ENCODE results near the gene LRP1. TPM values are rescaled to one million over a fixed set of nuclear protein-coding genes. Genes with fewer than 3 reads are reported as not detected.

Gene LRP1
- total and polyA plus RNA-seq, 2 of the 13 experiments (the other 11 are each of a cell fraction or from before 2014, with no cell fraction given) = 14.7 to 30.8 TPM

DNA sequence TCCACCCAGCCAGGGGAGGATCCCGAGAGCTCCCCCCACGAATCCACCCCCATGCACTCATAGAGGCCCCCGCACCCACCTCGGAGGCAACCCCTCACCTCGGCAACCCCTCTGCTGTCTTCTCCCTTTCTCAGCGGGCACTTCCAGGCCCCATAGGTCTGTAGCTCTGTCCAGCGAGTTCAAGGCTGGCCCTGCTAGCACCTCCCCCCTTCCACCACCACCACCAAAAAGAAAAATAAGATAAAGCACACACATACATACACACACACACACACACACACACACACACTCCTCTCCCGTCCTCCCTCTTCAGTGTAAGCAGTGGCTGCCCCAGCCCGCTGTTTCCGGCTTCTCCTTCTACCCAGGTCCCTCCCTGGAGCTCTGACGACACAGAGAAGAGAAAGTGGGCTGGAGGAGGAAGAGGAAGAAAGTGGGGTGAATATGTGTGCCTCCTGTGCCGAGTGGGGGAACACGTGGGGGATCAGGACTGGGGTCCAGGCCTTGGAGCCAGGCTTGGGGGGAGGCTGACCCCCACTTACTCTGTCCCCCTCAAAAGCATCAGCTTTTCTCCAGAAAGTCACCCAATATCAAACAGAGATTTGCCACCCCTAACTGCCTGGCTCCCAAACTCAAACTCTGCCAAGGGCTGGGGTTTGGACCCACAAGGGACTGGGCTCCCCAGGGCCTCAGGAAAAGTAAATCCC, 17.1 kb upstream of the LRP1 start, which contains the start of gene STAT6 (continued):
- TF ChIP-seq POLR2G (IDR thresholded peaks at IDR 0.05; ENCODE audit: low read depth, low read length) (peak; percentile 56), NRL (CRISPR knock-in tag; IDR thresholded peaks at IDR 0.05; ENCODE audit: borderline replicate concordance) (no peak), ZNF331 (CRISPR knock-in tag; IDR thresholded peaks at IDR 0.05) (no peak), RFXAP (CRISPR knock-in tag; IDR thresholded peaks at IDR 0.05; ENCODE audit: borderline replicate concordance) (no peak), SP140L (CRISPR knock-in tag; IDR thresholded peaks at IDR 0.05; ENCODE audit: borderline replicate concordance) (no peak)
- TF ChIP-seq, protein P1, sequence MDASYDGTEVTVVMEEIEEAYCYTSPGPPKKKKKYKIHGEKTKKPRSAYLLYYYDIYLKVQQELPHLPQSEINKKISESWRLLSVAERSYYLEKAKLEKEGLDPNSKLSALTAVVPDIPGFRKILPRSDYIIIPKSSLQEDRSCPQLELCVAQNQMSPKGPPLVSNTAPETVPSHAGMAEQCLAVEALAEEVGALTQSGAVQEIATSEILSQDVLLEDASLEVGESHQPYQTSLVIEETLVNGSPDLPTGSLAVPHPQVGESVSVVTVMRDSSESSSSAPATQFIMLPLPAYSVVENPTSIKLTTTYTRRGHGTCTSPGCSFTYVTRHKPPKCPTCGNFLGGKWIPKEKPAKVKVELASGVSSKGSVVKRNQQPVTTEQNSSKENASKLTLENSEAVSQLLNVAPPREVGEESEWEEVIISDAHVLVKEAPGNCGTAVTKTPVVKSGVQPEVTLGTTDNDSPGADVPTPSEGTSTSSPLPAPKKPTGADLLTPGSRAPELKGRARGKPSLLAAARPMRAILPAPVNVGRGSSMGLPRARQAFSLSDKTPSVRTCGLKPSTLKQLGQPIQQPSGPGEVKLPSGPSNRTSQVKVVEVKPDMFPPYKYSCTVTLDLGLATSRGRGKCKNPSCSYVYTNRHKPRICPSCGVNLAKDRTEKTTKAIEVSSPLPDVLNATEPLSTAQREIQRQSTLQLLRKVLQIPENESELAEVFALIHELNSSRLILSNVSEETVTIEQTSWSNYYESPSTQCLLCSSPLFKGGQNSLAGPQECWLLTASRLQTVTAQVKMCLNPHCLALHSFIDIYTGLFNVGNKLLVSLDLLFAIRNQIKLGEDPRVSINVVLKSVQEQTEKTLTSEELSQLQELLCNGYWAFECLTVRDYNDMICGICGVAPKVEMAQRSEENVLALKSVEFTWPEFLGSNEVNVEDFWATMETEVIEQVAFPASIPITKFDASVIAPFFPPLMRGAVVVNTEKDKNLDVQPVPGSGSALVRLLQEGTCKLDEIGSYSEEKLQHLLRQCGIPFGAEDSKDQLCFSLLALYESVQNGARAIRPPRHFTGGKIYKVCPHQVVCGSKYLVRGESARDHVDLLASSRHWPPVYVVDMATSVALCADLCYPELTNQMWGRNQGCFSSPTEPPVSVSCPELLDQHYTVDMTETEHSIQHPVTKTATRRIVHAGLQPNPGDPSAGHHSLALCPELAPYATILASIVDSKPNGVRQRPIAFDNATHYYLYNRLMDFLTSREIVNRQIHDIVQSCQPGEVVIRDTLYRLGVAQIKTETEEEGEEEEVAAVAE (CRISPR knock-in tag; IDR thresholded peaks at IDR 0.05; ENCODE audit: borderline replicate concordance) = no peak
- TF ChIP-seq, protein P2, sequence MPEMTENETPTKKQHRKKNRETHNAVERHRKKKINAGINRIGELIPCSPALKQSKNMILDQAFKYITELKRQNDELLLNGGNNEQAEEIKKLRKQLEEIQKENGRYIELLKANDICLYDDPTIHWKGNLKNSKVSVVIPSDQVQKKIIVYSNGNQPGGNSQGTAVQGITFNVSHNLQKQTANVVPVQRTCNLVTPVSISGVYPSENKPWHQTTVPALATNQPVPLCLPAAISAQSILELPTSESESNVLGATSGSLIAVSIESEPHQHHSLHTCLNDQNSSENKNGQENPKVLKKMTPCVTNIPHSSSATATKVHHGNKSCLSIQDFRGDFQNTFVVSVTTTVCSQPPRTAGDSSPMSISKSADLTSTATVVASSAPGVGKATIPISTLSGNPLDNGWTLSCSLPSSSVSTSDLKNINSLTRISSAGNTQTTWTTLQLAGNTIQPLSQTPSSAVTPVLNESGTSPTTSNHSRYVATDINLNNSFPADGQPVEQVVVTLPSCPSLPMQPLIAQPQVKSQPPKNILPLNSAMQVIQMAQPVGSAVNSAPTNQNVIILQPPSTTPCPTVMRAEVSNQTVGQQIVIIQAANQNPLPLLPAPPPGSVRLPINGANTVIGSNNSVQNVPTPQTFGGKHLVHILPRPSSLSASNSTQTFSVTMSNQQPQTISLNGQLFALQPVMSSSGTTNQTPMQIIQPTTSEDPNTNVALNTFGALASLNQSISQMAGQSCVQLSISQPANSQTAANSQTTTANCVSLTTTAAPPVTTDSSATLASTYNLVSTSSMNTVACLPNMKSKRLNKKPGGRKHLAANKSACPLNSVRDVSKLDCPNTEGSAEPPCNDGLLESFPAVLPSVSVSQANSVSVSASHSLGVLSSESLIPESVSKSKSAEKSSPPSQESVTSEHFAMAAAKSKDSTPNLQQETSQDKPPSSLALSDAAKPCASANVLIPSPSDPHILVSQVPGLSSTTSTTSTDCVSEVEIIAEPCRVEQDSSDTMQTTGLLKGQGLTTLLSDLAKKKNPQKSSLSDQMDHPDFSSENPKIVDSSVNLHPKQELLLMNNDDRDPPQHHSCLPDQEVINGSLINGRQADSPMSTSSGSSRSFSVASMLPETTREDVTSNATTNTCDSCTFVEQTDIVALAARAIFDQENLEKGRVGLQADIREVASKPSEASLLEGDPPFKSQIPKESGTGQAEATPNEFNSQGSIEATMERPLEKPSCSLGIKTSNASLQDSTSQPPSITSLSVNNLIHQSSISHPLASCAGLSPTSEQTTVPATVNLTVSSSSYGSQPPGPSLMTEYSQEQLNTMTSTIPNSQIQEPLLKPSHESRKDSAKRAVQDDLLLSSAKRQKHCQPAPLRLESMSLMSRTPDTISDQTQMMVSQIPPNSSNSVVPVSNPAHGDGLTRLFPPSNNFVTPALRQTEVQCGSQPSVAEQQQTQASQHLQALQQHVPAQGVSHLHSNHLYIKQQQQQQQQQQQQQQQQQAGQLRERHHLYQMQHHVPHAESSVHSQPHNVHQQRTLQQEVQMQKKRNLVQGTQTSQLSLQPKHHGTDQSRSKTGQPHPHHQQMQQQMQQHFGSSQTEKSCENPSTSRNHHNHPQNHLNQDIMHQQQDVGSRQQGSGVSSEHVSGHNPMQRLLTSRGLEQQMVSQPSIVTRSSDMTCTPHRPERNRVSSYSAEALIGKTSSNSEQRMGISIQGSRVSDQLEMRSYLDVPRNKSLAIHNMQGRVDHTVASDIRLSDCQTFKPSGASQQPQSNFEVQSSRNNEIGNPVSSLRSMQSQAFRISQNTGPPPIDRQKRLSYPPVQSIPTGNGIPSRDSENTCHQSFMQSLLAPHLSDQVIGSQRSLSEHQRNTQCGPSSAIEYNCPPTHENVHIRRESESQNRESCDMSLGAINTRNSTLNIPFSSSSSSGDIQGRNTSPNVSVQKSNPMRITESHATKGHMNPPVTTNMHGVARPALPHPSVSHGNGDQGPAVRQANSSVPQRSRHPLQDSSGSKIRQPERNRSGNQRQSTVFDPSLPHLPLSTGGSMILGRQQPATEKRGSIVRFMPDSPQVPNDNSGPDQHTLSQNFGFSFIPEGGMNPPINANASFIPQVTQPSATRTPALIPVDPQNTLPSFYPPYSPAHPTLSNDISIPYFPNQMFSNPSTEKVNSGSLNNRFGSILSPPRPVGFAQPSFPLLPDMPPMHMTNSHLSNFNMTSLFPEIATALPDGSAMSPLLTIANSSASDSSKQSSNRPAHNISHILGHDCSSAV (CRISPR knock-in tag; IDR thresholded peaks at IDR 0.05; ENCODE audit: borderline replicate concordance) = no peak
- TF ChIP-seq, protein P3, sequence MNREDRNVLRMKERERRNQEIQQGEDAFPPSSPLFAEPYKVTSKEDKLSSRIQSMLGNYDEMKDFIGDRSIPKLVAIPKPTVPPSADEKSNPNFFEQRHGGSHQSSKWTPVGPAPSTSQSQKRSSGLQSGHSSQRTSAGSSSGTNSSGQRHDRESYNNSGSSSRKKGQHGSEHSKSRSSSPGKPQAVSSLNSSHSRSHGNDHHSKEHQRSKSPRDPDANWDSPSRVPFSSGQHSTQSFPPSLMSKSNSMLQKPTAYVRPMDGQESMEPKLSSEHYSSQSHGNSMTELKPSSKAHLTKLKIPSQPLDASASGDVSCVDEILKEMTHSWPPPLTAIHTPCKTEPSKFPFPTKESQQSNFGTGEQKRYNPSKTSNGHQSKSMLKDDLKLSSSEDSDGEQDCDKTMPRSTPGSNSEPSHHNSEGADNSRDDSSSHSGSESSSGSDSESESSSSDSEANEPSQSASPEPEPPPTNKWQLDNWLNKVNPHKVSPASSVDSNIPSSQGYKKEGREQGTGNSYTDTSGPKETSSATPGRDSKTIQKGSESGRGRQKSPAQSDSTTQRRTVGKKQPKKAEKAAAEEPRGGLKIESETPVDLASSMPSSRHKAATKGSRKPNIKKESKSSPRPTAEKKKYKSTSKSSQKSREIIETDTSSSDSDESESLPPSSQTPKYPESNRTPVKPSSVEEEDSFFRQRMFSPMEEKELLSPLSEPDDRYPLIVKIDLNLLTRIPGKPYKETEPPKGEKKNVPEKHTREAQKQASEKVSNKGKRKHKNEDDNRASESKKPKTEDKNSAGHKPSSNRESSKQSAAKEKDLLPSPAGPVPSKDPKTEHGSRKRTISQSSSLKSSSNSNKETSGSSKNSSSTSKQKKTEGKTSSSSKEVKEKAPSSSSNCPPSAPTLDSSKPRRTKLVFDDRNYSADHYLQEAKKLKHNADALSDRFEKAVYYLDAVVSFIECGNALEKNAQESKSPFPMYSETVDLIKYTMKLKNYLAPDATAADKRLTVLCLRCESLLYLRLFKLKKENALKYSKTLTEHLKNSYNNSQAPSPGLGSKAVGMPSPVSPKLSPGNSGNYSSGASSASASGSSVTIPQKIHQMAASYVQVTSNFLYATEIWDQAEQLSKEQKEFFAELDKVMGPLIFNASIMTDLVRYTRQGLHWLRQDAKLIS (CRISPR knock-in tag; IDR thresholded peaks at IDR 0.05) = 0 out of 2 replicates have a peak, but pooled peaks have one; percentile 60
- TF ChIP-seq, protein P4, sequence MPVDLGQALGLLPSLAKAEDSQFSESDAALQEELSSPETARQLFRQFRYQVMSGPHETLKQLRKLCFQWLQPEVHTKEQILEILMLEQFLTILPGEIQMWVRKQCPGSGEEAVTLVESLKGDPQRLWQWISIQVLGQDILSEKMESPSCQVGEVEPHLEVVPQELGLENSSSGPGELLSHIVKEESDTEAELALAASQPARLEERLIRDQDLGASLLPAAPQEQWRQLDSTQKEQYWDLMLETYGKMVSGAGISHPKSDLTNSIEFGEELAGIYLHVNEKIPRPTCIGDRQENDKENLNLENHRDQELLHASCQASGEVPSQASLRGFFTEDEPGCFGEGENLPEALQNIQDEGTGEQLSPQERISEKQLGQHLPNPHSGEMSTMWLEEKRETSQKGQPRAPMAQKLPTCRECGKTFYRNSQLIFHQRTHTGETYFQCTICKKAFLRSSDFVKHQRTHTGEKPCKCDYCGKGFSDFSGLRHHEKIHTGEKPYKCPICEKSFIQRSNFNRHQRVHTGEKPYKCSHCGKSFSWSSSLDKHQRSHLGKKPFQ (CRISPR knock-in tag; IDR thresholded peaks at IDR 0.05; ENCODE audit: insufficient replicate concordance) = peak; percentile 55

Data from HepG2 (cell line).